GM18519 (cell line): ENCODE results near the gene AVPI1.
"Not testable (repeated sequence)": the region's sequence is repeated elsewhere in the genome, so short reads cannot be mapped to it uniquely, and the experiment has no call there.

ENCODE experiments used
- ATAC-seq: cut with Tn5 transposase; IDR thresholded peaks from one replicate; pipeline ENCODE4 v1.9.1; 2021; ENCODE audit warnings: mild to moderate bottlenecking, moderate library complexity; ENCODE audit not compliant: unreplicated experiment, low FRiP score

Gene AVPI1

GRCh38 chr10:97684368-97684713, 2.7 kb downstream of the AVPI1 start:
- ATAC-seq, result not testable (repeated sequence)

GRCh38 chr10:97683556-97684367, 3.3 kb downstream of the AVPI1 start:
- no peak for ATAC-seq

GRCh38 chr10:97682042-97682441, 5.0 kb downstream of the AVPI1 start:
- ATAC-seq, result no peak

GRCh38 chr10:97679594-97679993, 7.4 kb downstream of the AVPI1 start:
- no peak for ATAC-seq

GRCh38 chr10:97676770-97677581, 10.1 kb downstream of the AVPI1 start:
- ATAC-seq, result peak; percentile 49

- ATAC-seq, result no peak
These were observed 11.8 kb downstream of the AVPI1 start for GRCh38 chr10:97675222-97675621.

GRCh38 chr10:97673736-97674525, 13.1 kb downstream of the AVPI1 start:
- ATAC-seq, result no peak

- ATAC-seq, result no peak
These were observed 17.5 kb downstream of the AVPI1 start for GRCh38 chr10:97669571-97669970.

- ATAC-seq, result no peak
These were observed 19.6 kb downstream of the AVPI1 start for GRCh38 chr10:97667463-97667862.

GRCh38 chr10:97666992-97667391, 20.0 kb downstream of the AVPI1 start:
- no peak for ATAC-seq

- no peak for ATAC-seq
These were observed 22.7 kb downstream of the AVPI1 start for GRCh38 chr10:97664282-97664850.

- no peak for ATAC-seq
These were observed 27.5 kb downstream of the AVPI1 start for GRCh38 chr10:97659589-97659988.

- no peak for ATAC-seq
These were observed 30.3 kb downstream of the AVPI1 start for GRCh38 chr10:97656777-97657176.

GRCh38 chr10:97651773-97652172, 35.3 kb downstream of the AVPI1 start:
- ATAC-seq, result no peak

GRCh38 chr10:97650726-97651125, 36.3 kb downstream of the AVPI1 start:
- no peak for ATAC-seq

GRCh38 chr10:97649405-97649750, 37.7 kb downstream of the AVPI1 start:
- not testable (repeated sequence) for ATAC-seq

GRCh38 chr10:97648562-97649404, 38.3 kb downstream of the AVPI1 start:
- ATAC-seq, result peak; percentile 80

- no peak for ATAC-seq
These were observed 39.5 kb downstream of the AVPI1 start for GRCh38 chr10:97647556-97647955.

GRCh38 chr10:97644936-97645335, 42.1 kb downstream of the AVPI1 start:
- ATAC-seq, result no peak

- ATAC-seq, result no peak
These were observed 43.5 kb downstream of the AVPI1 start for GRCh38 chr10:97643441-97643985.
